GM15510 (cell line): ENCODE data around the gene INS.

Experiments
- POLR2A ChIP-seq: IDR thresholded peaks from 3 replicates; pipeline ENCODE4 v1.6.1; 2011; ENCODE audit warnings: borderline replicate concordance; ENCODE audit not compliant: insufficient read length; ENCODE audit errors: extremely low read depth

Gene INS

GRCh38 chr11:2190657-2191471, 29.9 kb upstream of the INS start:
- TF ChIP-seq POLR2A = no peak

DNA sequence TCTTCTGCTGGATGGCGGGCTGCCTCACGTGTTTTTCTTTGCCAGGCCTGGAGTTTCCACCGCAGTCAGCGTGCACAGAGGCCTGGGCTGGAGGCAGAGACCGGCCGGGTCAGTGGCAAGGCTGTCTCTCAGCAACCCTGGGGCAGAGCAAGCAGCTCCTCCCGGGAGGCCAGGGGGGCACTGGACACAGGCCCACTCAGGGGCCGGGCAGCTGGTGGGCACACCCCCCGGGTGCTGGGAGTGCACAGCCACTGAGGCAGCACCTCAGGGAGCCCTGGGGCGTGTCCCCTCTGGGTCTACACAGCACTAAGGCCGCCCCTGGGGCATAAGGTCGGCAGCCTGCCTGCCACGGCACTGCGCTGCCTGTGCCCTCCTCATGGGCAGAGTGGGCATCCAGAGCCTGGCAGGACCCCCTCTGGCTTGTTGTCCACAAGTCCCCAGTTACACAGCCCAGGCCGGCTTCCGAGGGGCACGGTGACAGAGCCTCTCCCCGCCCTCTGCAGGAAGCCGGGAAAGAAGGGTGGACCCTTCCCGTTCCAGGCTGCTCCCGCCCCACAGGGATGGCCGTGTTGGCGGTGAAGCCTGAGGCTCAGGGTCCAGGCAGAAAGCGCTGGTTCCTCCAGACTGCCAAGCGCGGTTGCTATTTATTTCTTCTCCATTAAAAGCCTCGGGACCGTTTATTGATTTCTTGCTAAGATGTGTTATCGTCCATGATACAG, 29.1 kb upstream of the INS start:
- no peak for TF ChIP-seq POLR2A

DNA sequence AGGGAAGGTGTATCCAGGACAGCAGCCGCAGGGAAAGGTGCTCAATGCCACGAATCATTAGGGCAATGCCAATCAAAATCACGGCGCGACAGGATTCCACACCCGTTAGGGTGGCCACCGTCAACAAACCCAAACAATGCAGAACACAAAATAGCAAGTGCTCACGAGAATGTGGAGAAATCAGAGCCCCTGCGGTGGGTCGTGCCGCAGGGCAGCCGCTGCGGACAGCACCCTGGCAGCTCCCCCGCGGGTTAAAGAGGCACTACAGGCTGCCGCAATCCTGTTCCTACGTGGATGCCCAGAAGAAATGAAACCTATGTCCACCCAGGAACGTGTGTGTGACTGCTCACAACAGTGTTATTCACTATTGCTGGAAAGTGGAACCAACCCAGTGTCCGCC, 27.7 kb upstream of the INS start:
- no peak for TF ChIP-seq POLR2A

DNA sequence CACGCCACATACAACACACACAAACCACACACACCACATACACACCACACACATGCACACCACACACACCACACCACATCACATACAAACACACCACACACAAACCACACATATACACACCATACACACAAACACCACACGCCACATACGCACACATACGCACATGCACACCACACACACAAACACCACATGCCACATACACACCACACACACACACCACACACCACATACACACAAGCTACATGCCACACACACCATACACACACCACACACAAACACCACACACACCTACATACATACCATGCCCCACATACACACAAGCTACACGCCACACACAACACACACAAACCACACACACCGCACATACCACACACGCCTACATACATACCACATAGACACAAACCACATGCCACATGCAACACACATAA, 26.3 kb upstream of the INS start:
- no peak for TF ChIP-seq POLR2A

DNA sequence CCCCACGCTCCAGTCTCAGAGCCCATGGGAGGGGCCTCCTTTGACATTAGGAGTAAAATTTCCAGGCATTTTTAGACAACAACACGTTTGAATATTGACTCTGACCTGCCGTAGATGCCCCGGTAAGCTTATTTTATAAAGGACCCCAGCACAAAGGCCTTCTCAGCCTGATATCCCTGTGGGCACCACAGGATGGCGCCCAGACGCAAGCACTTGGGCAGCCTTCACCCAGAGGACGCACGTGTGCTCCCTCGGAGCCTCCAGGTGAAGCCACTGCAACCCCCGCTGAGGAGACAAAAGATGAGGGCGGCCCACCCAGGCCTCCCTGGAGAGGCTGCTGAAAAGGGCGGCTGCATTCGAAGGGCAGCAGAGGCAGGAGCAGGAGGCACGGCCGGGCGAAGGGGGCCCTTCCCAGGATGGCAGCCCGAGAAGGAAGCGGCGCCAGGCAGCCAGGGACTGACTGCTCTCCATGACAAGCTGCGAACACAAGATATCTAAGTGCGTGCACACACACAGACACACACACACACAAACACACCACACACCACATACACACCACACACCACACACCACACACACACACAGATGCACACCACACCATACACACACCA, 25.8 kb upstream of the INS start:
- no peak for TF ChIP-seq POLR2A

DNA sequence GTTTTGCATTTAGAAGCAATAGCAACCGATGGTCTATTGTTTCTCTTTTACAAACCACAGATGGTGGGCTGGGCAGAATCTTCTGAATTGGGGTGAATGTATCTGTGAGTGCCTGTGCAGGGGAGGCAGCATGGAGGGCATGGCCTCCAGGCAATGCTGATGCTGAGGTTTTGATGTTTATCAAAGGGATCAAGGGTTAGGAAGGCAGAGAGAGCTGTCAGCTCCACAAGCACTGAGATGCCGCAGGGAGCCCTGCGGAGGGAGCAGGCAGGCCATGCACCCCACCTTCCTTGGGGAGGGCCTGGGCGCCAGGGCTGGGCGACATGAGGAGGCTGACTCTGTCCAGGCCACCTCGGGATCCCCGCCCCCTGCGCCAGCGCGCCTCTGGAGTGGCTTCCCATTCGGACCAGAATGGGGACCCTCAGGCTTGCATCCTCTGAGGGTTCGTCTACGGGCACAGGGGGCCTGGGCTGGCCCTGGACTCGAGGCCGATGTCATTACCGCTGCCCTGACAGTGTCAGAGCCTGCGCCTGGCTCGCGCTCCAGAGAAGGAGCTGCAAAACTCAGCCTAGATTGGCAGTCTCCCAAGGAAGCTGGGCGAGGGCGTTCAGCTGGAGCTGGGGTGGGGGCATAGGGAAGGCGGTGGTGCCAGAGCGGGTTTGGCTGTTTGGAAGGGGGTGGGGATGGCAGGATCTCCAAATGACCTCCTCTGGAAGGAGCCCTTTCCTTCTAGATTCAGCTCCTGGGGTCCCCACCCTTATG, 24.5 kb upstream of the INS start:
- TF ChIP-seq POLR2A = no peak

DNA sequence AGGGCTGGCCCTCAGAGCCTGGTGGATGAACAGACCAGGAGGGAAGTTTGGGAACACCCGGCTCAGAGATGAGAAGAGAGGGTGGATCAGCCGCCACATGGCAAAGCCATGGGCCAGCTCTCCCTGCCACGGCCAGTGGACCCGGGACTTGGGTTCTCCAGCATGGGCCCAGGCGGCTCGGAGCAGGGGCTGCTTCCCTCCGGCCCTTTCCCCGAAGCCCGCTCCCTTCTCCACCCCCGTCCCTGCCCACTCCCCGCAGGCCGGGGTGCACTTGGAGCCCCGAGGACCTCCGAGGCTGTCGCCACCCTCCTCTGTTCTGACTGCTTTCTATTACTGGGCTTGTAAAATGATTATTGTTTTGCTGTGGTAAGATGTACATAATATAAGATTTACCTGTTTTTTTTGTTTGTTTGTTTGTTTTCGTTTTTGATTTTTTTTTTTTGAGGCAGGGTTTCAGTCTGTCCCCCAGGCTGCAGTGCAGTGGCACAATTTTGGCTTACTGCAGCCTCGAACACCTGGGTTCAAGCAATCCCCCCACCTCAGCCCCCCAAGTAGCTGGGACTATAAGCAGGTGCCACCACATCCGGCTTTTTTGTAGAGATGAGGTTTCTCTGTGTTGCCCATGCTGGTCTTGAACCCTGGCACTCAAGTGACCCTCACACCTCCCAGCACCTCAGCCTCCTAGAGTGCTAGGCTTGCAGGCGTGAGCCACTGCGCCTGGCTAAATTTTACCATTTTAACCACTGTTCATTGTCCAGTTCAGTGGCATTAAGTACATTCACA, 21.9 kb upstream of the INS start:
- no peak for TF ChIP-seq POLR2A

GRCh38 chr11:2182075-2182474, 21.1 kb upstream of the INS start:
- TF ChIP-seq POLR2A = no peak

DNA sequence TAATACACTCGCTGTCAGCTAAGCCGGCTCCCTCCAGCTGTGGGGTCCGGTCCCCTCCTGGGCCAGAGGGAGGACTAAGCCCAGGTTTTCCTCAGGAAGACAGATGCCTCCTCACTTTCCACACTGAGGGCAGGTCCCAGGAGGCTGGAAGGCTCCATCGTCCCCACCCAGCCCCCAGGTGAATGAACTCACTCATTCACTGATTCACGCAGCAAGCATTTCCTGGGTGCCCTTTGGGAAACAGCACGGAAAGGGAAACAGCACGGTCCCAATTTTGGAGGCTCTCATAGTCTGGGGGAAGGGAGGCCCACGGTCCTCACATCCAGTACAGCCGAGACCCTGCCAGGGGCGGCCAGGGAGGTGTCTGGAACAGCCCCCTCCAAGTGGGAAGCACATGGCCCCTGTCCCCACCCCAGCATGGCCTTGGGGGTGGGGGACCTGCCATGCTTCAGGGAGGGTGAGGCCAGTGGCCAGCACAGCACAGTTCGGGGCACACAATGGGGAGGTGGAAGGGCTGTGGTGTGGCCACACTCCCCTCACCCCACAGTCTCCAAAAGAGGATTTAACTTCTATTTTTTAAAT, 19.9 kb upstream of the INS start:
- TF ChIP-seq POLR2A = no peak

DNA sequence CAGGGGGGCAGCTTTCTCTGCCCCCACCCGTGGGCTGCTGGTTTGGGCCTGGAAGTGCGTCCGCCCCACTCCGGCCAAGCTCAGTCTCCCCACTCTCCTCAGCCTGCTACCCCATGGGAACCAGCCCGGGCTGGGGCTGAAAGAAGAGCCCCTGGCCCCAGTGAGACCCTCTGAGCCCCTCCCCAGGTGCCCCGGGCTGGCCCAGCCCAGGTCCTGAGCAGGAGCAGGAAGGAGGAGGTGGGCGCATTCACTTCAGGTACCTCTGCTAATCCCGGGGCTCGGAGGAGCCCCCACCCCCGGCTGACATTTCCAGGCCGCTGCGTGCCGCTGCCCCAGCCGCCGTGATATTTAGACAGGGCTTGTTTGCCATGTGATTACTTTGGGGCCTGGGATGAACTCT, 19.3 kb upstream of the INS start:
- TF ChIP-seq POLR2A = no peak

DNA sequence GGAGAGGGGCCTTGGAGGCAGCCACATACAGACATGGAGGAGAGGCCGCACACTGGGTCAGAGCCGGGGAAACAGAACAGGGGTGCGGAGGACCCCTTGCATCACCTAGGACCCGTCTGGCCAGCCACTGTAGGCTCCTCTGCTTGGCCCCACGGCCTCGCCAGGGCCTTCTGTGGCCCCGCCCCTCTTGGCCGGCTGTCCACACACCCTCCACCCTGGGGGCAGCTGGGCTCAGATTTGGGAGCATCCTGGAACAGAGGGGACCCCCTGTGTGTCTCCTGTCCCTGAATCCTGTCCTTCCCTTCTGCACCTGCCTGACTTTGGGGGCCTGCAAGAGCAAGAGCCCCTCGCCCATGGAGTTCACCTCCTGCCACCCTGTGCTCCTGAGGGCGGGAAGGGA, 18.5 kb upstream of the INS start:
- no peak for TF ChIP-seq POLR2A

DNA sequence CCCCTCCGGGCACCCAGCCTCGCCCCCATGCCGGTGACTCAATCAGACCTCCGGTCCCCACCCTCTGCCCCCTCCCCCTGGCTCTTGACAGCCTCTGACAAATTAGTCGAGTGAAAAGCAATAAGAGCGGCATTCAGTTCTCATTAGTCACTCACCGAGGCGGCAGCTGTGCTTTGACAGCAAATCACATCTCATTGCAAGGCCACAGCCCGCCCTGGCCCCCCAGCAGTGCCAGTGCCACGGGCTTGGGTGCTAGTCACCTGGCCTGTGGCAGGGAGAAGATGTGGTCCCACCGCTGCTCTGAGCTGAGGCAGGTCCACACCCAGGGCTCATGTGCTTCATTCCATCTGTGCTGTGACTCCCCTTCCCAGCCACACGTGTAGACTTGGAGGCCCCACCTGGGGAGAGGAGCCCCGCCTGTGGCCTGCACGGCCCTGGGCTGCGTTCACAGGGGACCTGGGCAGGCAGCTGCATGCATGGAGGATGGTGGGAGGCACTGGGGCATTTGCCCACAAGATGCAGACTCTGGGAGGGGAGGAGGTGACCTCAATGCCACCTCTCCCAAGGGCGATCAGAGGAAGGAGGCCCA, 18.0 kb upstream of the INS start:
- no peak for TF ChIP-seq POLR2A

- TF ChIP-seq POLR2A = no peak
Measured at GRCh38 chr11:2177076-2177475, 16.1 kb upstream of the INS start.
